HL-60 (cell line): ENCODE measurements around the gene RRP7A.
"Not testable (repeated sequence)": the region's sequence is repeated elsewhere in the genome, so short reads cannot be mapped to it uniquely, and the experiment has no call there.

Experiments used
- DNase-seq, 2 experiments: peaks; one replicate each; pipeline ENCODE4 v3.0.0-alpha.2; 2010 to 2020; ENCODE audit warnings: low read depth in 1 of 2, low spot score in 1 of 2
- H3K27ac ChIP-seq: fragments of 250-450 bp; sonication (Bioruptor Pico); replicated peaks from 2 replicates; pipeline ENCODE4 v1.5.1; 2020; ENCODE audit warnings: mild to moderate bottlenecking, moderate library complexity
- H3K27me3 ChIP-seq: fragments of 250-450 bp; sonication (Bioruptor Pico); 2 replicates; pipeline ENCODE4 v1.5.1; 2021; ENCODE audit warnings: mild to moderate bottlenecking, moderate library complexity; ENCODE audit not compliant: insufficient read depth, poor library complexity, severe bottlenecking
- H3K4me3 ChIP-seq: replicated peaks from 2 replicates; pipeline ENCODE4 v1.5.1; 2011; ENCODE audit warnings: mild to moderate bottlenecking, control low read depth, low read length; ENCODE audit not compliant: insufficient read depth
- CTCF ChIP-seq: IDR thresholded peaks from one replicate; pipeline ENCODE4 v1.5.1; 2011; ENCODE audit warnings: low read length, control low read depth, inconsistent platforms; ENCODE audit not compliant: insufficient read depth
- GABPA ChIP-seq: IDR thresholded peaks from 2 replicates; pipeline ENCODE4 v1.6.1; 2012; ENCODE audit warnings: low read depth
- POLR2AphosphoS5 ChIP-seq: IDR thresholded peaks from 2 replicates; pipeline ENCODE4 v1.6.1; 2012; ENCODE audit warnings: low read depth
- REST ChIP-seq: IDR thresholded peaks from 2 replicates; pipeline ENCODE4 v1.6.1; 2012; ENCODE audit warnings: low read depth; ENCODE audit not compliant: insufficient replicate concordance
- SPI1 ChIP-seq: IDR thresholded peaks from 2 replicates; pipeline ENCODE4 v1.6.1; 2012; ENCODE audit warnings: low read depth, mild to moderate bottlenecking, borderline replicate concordance

Gene RRP7A

GRCh38 chr22:42484506-42484905, 35.1 kb downstream of the RRP7A start:
- no peak overlapping the region for H3K4me3 ChIP-seq
- H3K27ac ChIP-seq = no peak overlapping the region
- no peak for DNase-seq
- no peaks in the 10 kb centered on the region for H3K27me3 ChIP-seq
- TF ChIP-seq SPI1 (no peak), GABPA (no peak), CTCF (no peak), REST (no peak), POLR2AphosphoS5 (no peak)

GRCh38 chr22:42483610-42484223, 35.9 kb downstream of the RRP7A start:
- H3K27ac ChIP-seq, H3K4me3 ChIP-seq, DNase-seq, H3K27me3 ChIP-seq: not testable (repeated sequence)

GRCh38 chr22:42475122-42475521, 44.5 kb downstream of the RRP7A start:
- Histone ChIP-seq H3K4me3 (no peak overlapping the region), H3K27ac (no peak overlapping the region), H3K27me3 (no peaks in the 10 kb centered on the region)
- TF ChIP-seq GABPA = no peak
- no peak for TF ChIP-seq SPI1
- TF ChIP-seq CTCF = no peak
- TF ChIP-seq POLR2AphosphoS5 = no peak
- TF ChIP-seq REST = no peak
- no peak for DNase-seq

- Histone ChIP-seq H3K27me3 (no peaks in the 10 kb centered on the region), H3K27ac (no peak overlapping the region), H3K4me3 (no peak overlapping the region)
- TF ChIP-seq CTCF = peak; percentile 72
- no peak for TF ChIP-seq SPI1
- TF ChIP-seq POLR2AphosphoS5 = no peak
- no peak for TF ChIP-seq GABPA
- no peak for TF ChIP-seq REST
- peak; percentile 38 to 42 for DNase-seq
These were observed 46.0 kb downstream of the RRP7A start for GRCh38 chr22:42473484-42474193.
